HepG2 (cell line): ENCODE results near the gene FAM184B. TPM values are rescaled to one million over a fixed set of nuclear protein-coding genes. Genes with fewer than 3 reads are reported as not detected.

Experiments
- ATAC-seq: fragments of 200-7000 bp; cut with Tn5 transposase; 3 replicates; pipeline ENCODE4 v1.9.1; 2020; ENCODE audit warnings: mild to moderate bottlenecking, moderate library complexity
- BruUV-seq: library from RNA; stranded (reverse); fragments of 400-500 nt; replicated peaks from 2 replicates; lab custom pipeline; 2021; lab: Mats Ljungman, UMichigan
- CTCF ChIA-PET: fragments of 300-600 bp; formaldehyde crosslinking; extraction: SDS; loops from one replicate; lab custom pipeline; 2021; ENCODE audit warnings: low total read pairs, inconsistent platforms, low intra/inter-chr PET ratio; lab: Yijun Ruan, JAX
- POLR2A ChIA-PET: fragments of 350-600 bp; sonication (Branson Sonifier 250); formaldehyde crosslinking; loops from one replicate; lab custom pipeline; 2020; ENCODE audit warnings: antibody characterized with exemption, inconsistent platforms; lab: Yijun Ruan, JAX
- DNase-seq: peaks from one replicate; pipeline ENCODE4 v3.0.0-alpha.2; 2015; ENCODE audit warnings: low spot score
- FAIRE-seq: peaks from 3 replicates; lab custom pipeline; 2011; peaks lifted over from hg19 to GRCh38; lab: Jason Lieb, UNC
- H2AFZ ChIP-seq: one replicate; pipeline ENCODE4 v1.6.1; 2011; ENCODE audit warnings: low read length, inconsistent platforms
- H3K27ac ChIP-seq: fragments of 300-600 bp; 3 replicates; pipeline ENCODE4 v1.8.0; 2011; ENCODE audit warnings: mixed run types, mild to moderate bottlenecking, mixed read lengths, low read length, inconsistent platforms; ENCODE audit not compliant: insufficient read depth; ENCODE audit errors: extremely low read length
- H3K27me3 ChIP-seq, 2 experiments: fragments of 200-600 bp in 1 of 2; 2 replicates in 1 of 2; 3 replicates in 1 of 2; pipeline versions ENCODE4 v1.6.0 to v1.8.0; 2011; ENCODE audit warnings: low read length in 2 of 2, mild to moderate bottlenecking in 2 of 2, moderate library complexity in 2 of 2, inconsistent platforms in 1 of 2; ENCODE audit not compliant: insufficient read depth in 2 of 2, control insufficient read depth in 1 of 2
- H3K36me3 ChIP-seq, 2 experiments: fragments of 200-600 bp in 1 of 2; replicated peaks in 1 of 2; 2 replicates in 1 of 2; 3 replicates in 1 of 2; pipeline versions ENCODE4 v1.5.1 to v1.8.0; 2011; ENCODE audit warnings: low read length in 2 of 2, inconsistent platforms in 1 of 2; ENCODE audit not compliant: insufficient read depth in 2 of 2, control insufficient read depth in 1 of 2
- H3K4me1 ChIP-seq: 2 replicates; pipeline ENCODE4 v1.5.1; 2012; ENCODE audit warnings: low read length, inconsistent platforms; ENCODE audit not compliant: insufficient read depth
- H3K4me2 ChIP-seq: 2 replicates; pipeline ENCODE4 v1.6.0; 2011; ENCODE audit warnings: low read depth, low read length, inconsistent platforms
- H3K4me3 ChIP-seq, 3 experiments: fragments of 200-600 bp in 1 of 3; sonication (generic), shearing (Covaris generic) in 1 of 3; replicated peaks in 1 of 3; 2 replicates each; pipeline ENCODE4 v1.5.1; 2011 to 2016; ENCODE audit warnings: low read length in 3 of 3, inconsistent platforms in 2 of 3, low read depth in 2 of 3, mild to moderate bottlenecking in 2 of 3, control low read depth in 1 of 3, mixed read lengths in 1 of 3; ENCODE audit not compliant: insufficient read depth in 1 of 3
- H3K79me2 ChIP-seq: one replicate; pipeline ENCODE4 v1.6.1; 2011; ENCODE audit warnings: low read length, inconsistent platforms; ENCODE audit not compliant: insufficient read depth
- H3K9ac ChIP-seq: 2 replicates; pipeline ENCODE4 v1.6.0; 2011; ENCODE audit warnings: mild to moderate bottlenecking, low read depth, low read length, inconsistent platforms; ENCODE audit not compliant: insufficient read depth
- H3K9me3 ChIP-seq: 2 replicates; pipeline ENCODE4 v1.5.1; 2012; ENCODE audit warnings: mild to moderate bottlenecking, low read length
- H4K20me1 ChIP-seq: 2 replicates; pipeline ENCODE4 v1.6.0; 2011; ENCODE audit warnings: inconsistent platforms, mild to moderate bottlenecking, low read length, moderate library complexity; ENCODE audit not compliant: insufficient read depth
- ATF7 ChIP-seq, 2 experiments: fragments of 450-650 bp in 1 of 2; sonication (generic) in 1 of 2; formaldehyde crosslinking in 1 of 2; IDR thresholded peaks; 2 replicates each; pipeline versions ENCODE4 v1.4.0 to v1.6.1; 2016 to 2020; ENCODE audit warnings: antibody characterized with exemption in 1 of 2, mild to moderate bottlenecking in 1 of 2, missing genetic modification reagents in 1 of 2
- CENPX ChIP-seq: sonication (generic); formaldehyde crosslinking; IDR thresholded peaks from 2 replicates; pipeline ENCODE4 v1.9.0; 2021; ENCODE audit warnings: mild to moderate bottlenecking, missing genetic modification reagents, moderate library complexity
- GATAD2A ChIP-seq: IDR thresholded peaks from 2 replicates; pipeline ENCODE4 v1.6.1; 2016
- HNF4A ChIP-seq: sonication (generic); formaldehyde crosslinking; IDR thresholded peaks from 2 replicates; pipeline ENCODE4 v1.4.0; 2020; ENCODE audit warnings: missing genetic modification reagents
- STAT6 ChIP-seq: sonication (generic); formaldehyde crosslinking; IDR thresholded peaks from 2 replicates; pipeline ENCODE4 v1.4.0; 2020; ENCODE audit warnings: missing genetic modification reagents, mild to moderate bottlenecking, borderline replicate concordance
- TRIM24 ChIP-seq: sonication (generic); formaldehyde crosslinking; IDR thresholded peaks from 2 replicates; pipeline ENCODE4 v1.8.0; 2022; ENCODE audit warnings: mild to moderate bottlenecking, missing genetic modification reagents
- ZBTB8A ChIP-seq: sonication (generic); formaldehyde crosslinking; IDR thresholded peaks from 2 replicates; pipeline ENCODE4 v1.4.0; 2020; ENCODE audit warnings: mild to moderate bottlenecking, low read depth, missing genetic modification reagents, borderline replicate concordance
- ZNF326 ChIP-seq: sonication (generic); formaldehyde crosslinking; IDR thresholded peaks from 2 replicates; pipeline ENCODE4 v1.4.0; 2020; ENCODE audit warnings: missing genetic modification reagents, borderline replicate concordance
- ZNF550 ChIP-seq: sonication (generic); formaldehyde crosslinking; IDR thresholded peaks from 2 replicates; pipeline ENCODE4 v1.4.0; 2020; ENCODE audit warnings: mild to moderate bottlenecking, missing genetic modification reagents, borderline replicate concordance
- ZSCAN22 ChIP-seq: sonication (generic); formaldehyde crosslinking; IDR thresholded peaks from 2 replicates; pipeline ENCODE4 v1.4.0; 2020; ENCODE audit warnings: mild to moderate bottlenecking, missing genetic modification reagents
- WGBS: methylation state at CpG from one replicate; pipeline ENCODE4 v1.1.6; 2017; ENCODE audit warnings: low lambda C conversion rate; 5-methylcytosine and 5-hydroxymethylcytosine counted together
- in situ Hi-C: cut with HindIII; loops from 2 replicates; pipeline ENCODE4 v1.10.0; 2017; ENCODE audit warnings: low pct_unique_long_range_greater_than_20kb; ENCODE audit not compliant: extremely low pct_ligation_motif_present
- intact Hi-C: fragments of 100-400 bp; cut with micrococcal nuclease; formaldehyde crosslinking; loops from one replicate; pipeline ENCODE4 v1.10.0; 2022; ENCODE audit not compliant: unreplicated experiment
- polyA plus RNA-seq, 8 experiments: library from polyadenylated mRNA; depleted of rRNA in 3 of 8; stranded (reverse) in 7 of 8; unstranded in 1 of 8; fragments of >200 nt; fragmentation: Illumina TruSeq in 4 of 8; extraction: Trizol in 4 of 8; gene quantifications; 2 replicates each; pipeline versions ENCODE4 v1.2.1 to v1.2.3, GENCODE V29; 2011 to 2016; ENCODE audit warnings: low read depth in 4 of 8, missing spikeins in 1 of 8, mixed read lengths in 1 of 8; ENCODE audit not compliant: insufficient read depth in 1 of 8
- total RNA-seq, 5 experiments: library from RNA; depleted of rRNA; stranded (reverse); fragments of >200 nt; fragmentation: Illumina TruSeq; extraction: Trizol; gene quantifications; 2 replicates each; pipeline ENCODE4 v1.2.3, GENCODE V29; 2016; ENCODE audit warnings: low read depth in 1 of 5
- TF ChIP-seq, protein P1 (sequence below): IDR thresholded peaks from 2 replicates; pipeline ENCODE4 v1.6.1; 2012; ENCODE audit warnings: low read depth, low read length, improper control_type of control experiment
- TF ChIP-seq, protein P2 (sequence below): sonication (generic); formaldehyde crosslinking; conservative IDR thresholded peaks from 2 replicates; pipeline ENCODE4 v1.4.0; 2020; ENCODE audit warnings: missing genetic modification reagents

FAM184B gene
- total and polyA plus RNA-seq, 2 of the 13 experiments (the other 11 are each of a cell fraction or from before 2014, with no cell fraction given) = not detected

GRCh38 chr4:17753646-17754045, 27.8 kb downstream of the FAM184B start:
- in situ Hi-C loops (no loop called here), intact Hi-C loops (loop anchor here (10.0 kb wide), 1 partner anchor 611 kb away; no protein-coding TSS in a partner anchor)
- H3K9ac ChIP-seq = no peak overlapping the region
- no peak overlapping the region for H3K27ac ChIP-seq
- peak; percentile 39; the same call in 1 of the 3 replicates for ATAC-seq
- H3K4me3 ChIP-seq = no peak overlapping the region
- ChIA-PET CTCF (no interaction called here), POLR2A (no interaction called here)
- no TSS peak for BruUV-seq
- no peaks in the 10 kb centered on the region for H3K79me2 ChIP-seq
- H3K9me3 ChIP-seq = no peaks in the 10 kb centered on the region
- no peak for FAIRE-seq
- WGBS = 26% methylated on average over 2 of the region's 2 CpGs
- TF ChIP-seq, protein P1, sequence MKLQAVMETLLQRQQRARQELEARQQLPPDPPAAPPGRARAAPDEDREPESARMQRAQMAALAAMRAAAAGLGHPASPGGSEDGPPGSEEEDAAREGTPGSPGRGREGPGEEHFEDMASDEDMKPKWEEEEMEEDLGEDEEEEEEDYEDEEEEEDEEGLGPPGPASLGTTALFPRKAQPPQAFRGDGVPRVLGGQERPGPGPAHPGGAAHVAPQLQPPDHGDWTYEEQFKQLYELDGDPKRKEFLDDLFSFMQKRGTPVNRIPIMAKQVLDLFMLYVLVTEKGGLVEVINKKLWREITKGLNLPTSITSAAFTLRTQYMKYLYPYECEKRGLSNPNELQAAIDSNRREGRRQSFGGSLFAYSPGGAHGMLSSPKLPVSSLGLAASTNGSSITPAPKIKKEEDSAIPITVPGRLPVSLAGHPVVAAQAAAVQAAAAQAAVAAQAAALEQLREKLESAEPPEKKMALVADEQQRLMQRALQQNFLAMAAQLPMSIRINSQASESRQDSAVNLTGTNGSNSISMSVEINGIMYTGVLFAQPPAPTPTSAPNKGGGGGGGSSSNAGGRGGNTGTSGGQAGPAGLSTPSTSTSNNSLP = no peak
- TF ChIP-seq GATAD2A = no peak
- no peaks in the 10 kb centered on the region for H3K4me1 ChIP-seq
- H3K4me2 ChIP-seq = no peak overlapping the region
- no peak for DNase-seq
- peaks cover 0 to 8% of the 10 kb centered on the region in 2 experiments; a peak in 1 of 5 replicates for H3K27me3 ChIP-seq
- no peaks in the 10 kb centered on the region for H3K36me3 ChIP-seq
- H4K20me1 ChIP-seq = no peaks in the 10 kb centered on the region
- no peak overlapping the region for H2AFZ ChIP-seq

DNA sequence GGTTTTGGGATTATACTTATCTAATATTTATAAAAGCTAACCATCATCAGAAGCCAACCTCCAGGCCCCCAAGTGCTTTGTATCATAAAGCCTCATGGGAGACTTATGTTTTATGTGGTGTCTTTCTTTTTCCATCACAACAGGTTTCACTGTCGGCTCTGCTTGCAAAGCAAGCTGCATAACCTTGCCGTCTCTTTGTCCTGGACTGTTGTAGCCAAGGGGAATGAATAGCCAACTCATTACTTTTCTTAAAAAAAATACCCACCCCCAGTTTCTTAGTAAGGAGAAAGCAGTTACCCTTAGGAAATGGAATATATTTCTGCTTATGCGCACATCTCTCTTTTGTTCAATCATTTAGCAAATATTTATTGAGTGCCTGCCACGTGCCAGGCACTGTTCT, 40.7 kb downstream of the FAM184B start:
- BruUV-seq = no TSS peak
- Histone ChIP-seq H2AFZ (no peak overlapping the region), H3K36me3 (no peaks in the 10 kb centered on the region), H3K4me2 (no peak overlapping the region), H3K9ac (no peak overlapping the region), H3K4me3 (no peak overlapping the region), H3K27me3 (no peaks in the 10 kb centered on the region; a peak in 1 of 5 replicates), H4K20me1 (no peaks in the 10 kb centered on the region), H3K79me2 (no peaks in the 10 kb centered on the region), H3K27ac (no peak overlapping the region), H3K9me3 (no peaks in the 10 kb centered on the region), H3K4me1 (no peaks in the 10 kb centered on the region)
- ATAC-seq = no peak
- intact Hi-C loops (no loop called here), in situ Hi-C loops (no loop called here)
- no peak for DNase-seq
- no peak for FAIRE-seq
- WGBS = 36% methylated on average over 4 of the region's 4 CpGs
- ChIA-PET CTCF (no interaction called here), POLR2A (no interaction called here)
- TF ChIP-seq STAT6 (no peak), ATF7 (IDR thresholded peaks at IDR 0.05) (no peak), ATF7 (CRISPR knock-in tag; IDR thresholded peaks at IDR 0.05) (no peak), CENPX (CRISPR knock-in tag) (no peak), ZBTB8A (no peak), HNF4A (CRISPR knock-in tag) (no peak), TRIM24 (CRISPR knock-in tag) (no peak), ZSCAN22 (CRISPR knock-in tag) (no peak), ZNF326 (CRISPR knock-in tag) (no peak), ZNF550 (CRISPR knock-in tag) (no peak)
- TF ChIP-seq, protein P2, sequence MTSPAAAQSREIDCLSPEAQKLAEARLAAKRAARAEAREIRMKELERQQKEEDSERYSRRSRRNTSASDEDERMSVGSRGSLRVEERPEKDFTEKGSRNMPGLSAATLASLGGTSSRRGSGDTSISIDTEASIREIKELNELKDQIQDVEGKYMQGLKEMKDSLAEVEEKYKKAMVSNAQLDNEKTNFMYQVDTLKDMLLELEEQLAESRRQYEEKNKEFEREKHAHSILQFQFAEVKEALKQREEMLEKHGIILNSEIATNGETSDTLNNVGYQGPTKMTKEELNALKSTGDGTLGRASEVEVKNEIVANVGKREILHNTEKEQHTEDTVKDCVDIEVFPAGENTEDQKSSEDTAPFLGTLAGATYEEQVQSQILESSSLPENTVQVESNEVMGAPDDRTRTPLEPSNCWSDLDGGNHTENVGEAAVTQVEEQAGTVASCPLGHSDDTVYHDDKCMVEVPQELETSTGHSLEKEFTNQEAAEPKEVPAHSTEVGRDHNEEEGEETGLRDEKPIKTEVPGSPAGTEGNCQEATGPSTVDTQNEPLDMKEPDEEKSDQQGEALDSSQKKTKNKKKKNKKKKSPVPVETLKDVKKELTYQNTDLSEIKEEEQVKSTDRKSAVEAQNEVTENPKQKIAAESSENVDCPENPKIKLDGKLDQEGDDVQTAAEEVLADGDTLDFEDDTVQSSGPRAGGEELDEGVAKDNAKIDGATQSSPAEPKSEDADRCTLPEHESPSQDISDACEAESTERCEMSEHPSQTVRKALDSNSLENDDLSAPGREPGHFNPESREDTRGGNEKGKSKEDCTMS = no peak
